Vagina (tissue), 2 donors: ENCODE measurements around the gene ANGPTL3.
"Not testable (repeated sequence)": the region's sequence is repeated elsewhere in the genome, so short reads cannot be mapped to it uniquely, and the experiment has no call there.

Source experiments
- CTCF ChIP-seq, 3 experiments: fragments of 450-650 bp in 2 of 3; fragments of 200-600 bp in 1 of 3; sonication (generic) in 1 of 3; IDR thresholded peaks; one replicate each; pipeline ENCODE4 v1.5.1; 2017 to 2019; ENCODE audit warnings: antibody characterized with exemption in 3 of 3, mild to moderate bottlenecking in 2 of 3, moderate library complexity in 2 of 3
- POLR2A ChIP-seq, 2 donors: fragments of 450-650 bp; IDR thresholded peaks; one replicate each; pipeline ENCODE4 v1.6.1; 2017; ENCODE audit warnings: antibody characterized with exemption in 2 of 2, mild to moderate bottlenecking in 2 of 2, moderate library complexity in 2 of 2
- POLR2AphosphoS5 ChIP-seq, 2 donors: sonication (generic); formaldehyde crosslinking; IDR thresholded peaks; one replicate each; pipeline ENCODE4 v1.9.0; 2017; ENCODE audit warnings: antibody characterized with exemption in 2 of 2, mild to moderate bottlenecking in 2 of 2, low read depth in 1 of 2; ENCODE audit not compliant: insufficient read depth in 1 of 2

- TF ChIP-seq CTCF (IDR thresholded peaks at IDR 0.05); POLR2A (IDR thresholded peaks at IDR 0.05); POLR2AphosphoS5 (IDR thresholded peaks at IDR 0.05; ENCODE audit: insufficient read depth in 1 of 2, low read depth in 1 of 2): not testable (repeated sequence)
Observed at GRCh38 chr1:62567926-62568325, 29.4 kb upstream of the ANGPTL3 start.
